Measurements from ENCODE around the gene MDP1.

DNA sequence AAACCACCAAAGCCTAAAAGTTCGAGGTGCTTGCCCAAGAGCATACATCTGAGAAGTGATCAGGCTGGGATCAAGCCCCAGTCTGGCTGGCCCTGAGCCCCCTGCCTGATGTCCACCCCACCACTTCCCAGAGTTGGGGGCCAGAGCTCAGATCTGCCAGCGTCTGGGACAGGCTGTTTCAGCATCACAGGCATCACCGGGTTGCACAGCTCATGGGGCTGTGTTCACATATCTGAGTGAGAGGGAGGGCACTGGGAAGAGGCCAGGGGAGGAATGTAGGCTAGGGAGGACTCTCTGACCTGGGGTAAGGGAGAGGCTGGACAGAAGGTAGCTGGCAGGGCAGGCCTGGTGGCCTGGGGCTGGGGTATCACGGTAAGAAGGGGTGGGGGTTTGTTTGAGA, 41.1 kb upstream of the MDP1 start:
- TF ChIP-seq, protein P1, sequence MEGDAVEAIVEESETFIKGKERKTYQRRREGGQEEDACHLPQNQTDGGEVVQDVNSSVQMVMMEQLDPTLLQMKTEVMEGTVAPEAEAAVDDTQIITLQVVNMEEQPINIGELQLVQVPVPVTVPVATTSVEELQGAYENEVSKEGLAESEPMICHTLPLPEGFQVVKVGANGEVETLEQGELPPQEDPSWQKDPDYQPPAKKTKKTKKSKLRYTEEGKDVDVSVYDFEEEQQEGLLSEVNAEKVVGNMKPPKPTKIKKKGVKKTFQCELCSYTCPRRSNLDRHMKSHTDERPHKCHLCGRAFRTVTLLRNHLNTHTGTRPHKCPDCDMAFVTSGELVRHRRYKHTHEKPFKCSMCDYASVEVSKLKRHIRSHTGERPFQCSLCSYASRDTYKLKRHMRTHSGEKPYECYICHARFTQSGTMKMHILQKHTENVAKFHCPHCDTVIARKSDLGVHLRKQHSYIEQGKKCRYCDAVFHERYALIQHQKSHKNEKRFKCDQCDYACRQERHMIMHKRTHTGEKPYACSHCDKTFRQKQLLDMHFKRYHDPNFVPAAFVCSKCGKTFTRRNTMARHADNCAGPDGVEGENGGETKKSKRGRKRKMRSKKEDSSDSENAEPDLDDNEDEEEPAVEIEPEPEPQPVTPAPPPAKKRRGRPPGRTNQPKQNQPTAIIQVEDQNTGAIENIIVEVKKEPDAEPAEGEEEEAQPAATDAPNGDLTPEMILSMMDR (conservative IDR thresholded peaks at IDR 0.05; ENCODE audit: low read length) = no peak
- no peak for TF ChIP-seq EZH2phosphoT487 (IDR thresholded peaks at IDR 0.05; ENCODE audit: borderline replicate concordance)
